DMS53 treated with DMSO at 0.1 percent for 48 hours (cell line): ENCODE data around the gene LYG2.
"Not testable (repeated sequence)": the region's sequence is repeated elsewhere in the genome, so short reads cannot be mapped to it uniquely, and the experiment has no call there.

Source experiments
- DNase-seq: peaks from one replicate; lab custom pipeline; 2025; ENCODE audit not compliant: unreplicated experiment; lab: John Stamatoyannopoulos, UW

LYG2 gene

DNA sequence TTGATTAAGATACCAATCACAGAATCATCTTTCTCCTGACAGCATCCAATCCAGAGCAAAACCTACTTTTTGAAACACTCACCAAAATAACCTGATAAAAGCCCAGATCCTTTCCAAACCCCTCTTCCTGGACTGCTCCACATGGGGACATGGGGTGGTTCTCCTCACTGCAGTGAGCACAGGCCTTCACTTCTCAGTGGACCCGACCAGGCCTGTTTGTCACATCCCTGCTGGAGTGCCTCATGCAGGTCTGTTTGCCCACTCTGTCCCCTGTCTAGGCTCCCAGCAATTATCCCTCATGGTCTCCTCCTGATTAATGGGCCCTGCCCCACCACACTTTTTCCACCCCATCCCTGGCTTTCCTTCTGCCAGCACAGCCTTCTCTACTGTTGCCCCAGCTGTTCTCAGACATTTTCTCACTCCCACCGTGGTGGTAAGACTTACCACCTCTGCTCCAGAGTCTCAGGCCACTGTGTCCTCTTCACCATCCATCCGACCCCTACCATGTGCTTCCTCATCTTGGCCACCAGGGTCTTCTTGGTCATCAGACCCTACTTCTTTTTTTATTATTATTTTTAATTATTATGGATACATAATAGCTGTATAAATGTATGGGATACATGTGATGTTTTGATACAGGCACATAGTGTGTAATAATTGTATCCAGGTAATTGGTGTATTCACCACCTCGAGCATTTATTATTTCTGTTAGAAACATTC is 53.3 kb downstream of the LYG2 start:
- no peak for DNase-seq

DNA sequence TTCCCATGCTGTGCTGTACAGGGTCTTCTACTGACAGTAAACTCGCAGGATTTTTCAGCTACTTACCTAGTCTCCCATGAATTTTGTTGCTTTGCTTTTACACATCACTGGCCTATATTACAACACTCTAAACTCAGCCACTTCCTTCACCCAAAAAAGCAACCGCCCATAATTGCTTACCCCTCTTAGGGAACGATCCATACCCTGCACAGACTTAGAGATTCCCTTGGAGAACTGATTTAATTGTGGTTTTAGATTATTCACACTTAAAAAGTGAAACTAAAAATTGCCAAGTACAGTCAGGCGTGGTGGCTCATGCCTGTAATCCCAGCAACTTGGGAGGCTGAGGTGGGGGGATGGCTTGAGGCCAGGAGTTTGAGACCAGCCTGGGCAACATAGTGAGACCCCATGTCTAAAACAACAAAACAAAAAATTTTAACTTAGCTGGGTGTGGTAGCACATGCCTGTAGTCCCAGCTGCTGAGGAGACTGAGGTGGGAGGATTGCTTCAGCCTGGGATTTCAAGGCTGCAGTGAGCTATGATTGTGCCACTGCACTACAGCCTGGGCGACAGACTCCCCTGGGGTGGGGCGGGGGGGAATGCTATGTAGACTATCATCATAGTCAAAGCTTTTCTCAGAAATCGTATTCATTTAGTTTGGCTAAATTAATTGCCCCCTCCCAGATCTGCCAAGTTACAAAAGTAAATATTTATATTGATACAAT is 55.2 kb downstream of the LYG2 start:
- no peak for DNase-seq

GRCh38 chr2:99198103-99198841 is 57.2 kb downstream of the LYG2 start:
- no peak for DNase-seq

DNA sequence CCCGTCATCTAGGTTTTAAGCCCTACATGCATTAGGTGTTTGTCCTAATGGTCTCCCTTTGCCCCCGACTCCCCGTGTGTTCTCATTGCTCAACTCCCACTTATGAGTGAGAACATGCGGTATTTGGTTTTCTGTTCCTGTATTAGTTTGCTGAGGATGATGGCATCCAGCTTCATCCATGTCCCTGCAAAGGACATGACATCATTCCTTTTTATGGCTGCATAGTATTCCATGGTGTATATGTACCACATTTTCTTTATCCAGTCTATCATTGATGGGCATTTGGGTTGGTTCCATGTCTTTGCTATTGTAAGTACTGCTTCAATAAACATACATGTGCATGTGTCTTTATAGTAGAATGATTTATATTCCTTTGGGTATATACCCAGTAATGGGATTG is 63.1 kb downstream of the LYG2 start:
- not testable (repeated sequence) for DNase-seq
